NCI-H128 (cell line): ENCODE measurements around the gene UXT.

Experiments used
- DNase-seq: peaks from one replicate; lab custom pipeline; 2025; ENCODE audit not compliant: unreplicated experiment; lab: John Stamatoyannopoulos, UW

Gene UXT

DNA sequence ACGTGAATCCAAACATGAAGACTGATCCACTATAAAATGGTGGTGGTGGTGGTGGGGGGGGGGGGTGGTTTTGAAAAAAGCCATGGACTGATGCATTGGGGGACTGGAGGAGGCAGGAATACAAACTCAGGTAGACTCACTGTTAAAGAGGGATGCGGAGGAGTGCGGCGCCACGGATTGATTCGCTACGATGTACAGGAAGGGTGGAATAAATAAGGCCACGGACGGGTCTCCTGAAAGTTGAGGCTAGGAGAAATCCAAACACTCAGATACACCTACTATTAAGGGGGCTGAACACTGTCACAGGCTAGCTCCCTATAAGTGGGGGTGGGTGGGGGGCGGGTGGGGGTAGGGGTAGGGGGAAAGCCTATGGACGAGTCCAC lies 9.2 kb downstream of the UXT start:
- no peak for DNase-seq

- DNase-seq: no peak
Observed at GRCh38 chrX:47649271-47649670, 9.7 kb downstream of the UXT start.

- no peak for DNase-seq
Observed at GRCh38 chrX:47648376-47648775, 10.6 kb downstream of the UXT start.

GRCh38 chrX:47646636-47647035 lies 12.3 kb downstream of the UXT start:
- DNase-seq: no peak

DNA sequence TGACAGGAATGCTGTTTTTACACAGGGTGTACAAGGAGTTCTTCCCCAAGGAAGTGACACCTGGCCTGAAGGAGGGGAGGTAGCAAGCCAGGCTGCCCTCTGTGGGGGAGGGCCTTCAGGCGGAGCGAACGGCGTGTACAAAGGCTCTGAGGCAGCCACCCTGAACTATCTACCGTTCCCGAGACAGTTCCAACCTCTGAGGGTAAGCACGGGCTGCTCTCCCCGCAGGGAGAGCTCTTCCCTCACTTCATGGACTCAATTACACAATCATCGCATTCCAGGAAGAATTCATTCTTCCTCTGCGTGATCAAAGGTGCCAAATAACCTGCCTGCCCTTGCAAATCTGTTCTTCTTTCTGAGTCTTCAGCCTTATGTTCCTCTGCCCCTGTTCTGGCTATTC lies 13.4 kb downstream of the UXT start:
- DNase-seq: no peak

DNA sequence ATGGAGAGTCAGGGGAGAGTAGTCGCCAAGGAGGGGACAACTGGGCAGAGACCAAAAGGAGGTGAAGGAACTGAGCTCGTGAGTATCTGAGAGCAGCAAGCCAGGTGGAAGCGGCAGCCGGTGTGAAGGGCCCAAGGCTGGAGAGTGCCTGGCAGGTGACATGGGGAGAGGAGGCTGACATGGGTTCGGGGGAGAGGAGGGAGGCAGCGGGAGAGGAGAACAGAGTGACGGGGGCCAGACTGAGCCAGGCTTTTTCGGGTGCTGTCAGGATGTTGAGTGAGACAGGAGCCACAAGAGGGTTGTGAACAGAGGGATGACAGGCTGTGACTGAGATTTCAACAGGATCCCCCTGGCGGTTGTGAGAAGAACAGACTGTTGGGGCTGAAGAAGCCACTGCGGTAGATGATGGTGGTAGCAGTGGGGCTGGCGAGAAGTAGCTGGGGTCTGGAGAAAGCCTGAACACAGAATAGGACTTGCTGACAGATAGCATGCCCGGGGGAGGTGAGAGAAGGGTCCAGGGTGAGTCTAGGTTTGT lies 14.4 kb downstream of the UXT start:
- DNase-seq: no peak

DNA sequence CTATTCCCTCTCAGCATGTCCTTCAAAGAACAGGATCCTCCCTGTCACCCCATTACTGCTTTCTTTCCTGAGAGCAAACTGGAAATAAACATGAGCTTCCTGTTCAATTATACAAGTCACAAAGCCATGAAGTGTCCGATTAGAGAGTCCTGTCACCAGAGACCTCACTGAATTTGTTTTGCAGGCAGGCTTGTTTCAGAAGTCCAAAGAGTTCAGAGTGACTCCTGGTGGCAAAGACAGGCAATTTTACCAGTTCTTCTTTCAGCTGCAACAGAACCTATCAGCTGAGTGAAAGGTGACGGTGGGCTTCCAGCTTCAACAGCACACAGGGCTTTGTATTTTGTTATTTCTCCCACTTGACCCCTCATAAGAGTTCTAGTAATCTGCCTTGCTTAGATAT lies 15.1 kb downstream of the UXT start:
- peak; percentile 1 for DNase-seq

DNA sequence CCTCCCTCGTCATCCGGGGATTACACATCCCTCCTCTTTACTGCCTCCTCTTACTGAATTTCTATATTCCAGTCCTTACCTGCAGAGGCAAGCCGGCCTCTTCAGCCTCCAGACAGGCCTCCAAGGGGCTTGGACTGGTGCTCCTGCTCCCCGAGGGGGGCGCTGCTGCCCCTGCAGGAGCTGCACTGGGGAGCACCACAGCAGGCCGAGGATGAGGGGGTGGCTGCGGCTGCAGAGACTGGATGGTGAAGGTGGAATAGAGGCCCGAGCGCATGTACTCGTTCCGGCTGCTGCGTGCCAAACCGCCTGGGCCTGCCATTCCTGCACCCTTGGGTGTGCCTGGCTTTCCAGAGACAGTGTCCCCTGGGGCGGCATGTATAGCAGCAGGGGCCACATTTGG lies 20.2 kb downstream of the UXT start:
- DNase-seq: no peak

- DNase-seq: no peak
Observed at GRCh38 chrX:47637546-47638195, 21.3 kb downstream of the UXT start.

DNA sequence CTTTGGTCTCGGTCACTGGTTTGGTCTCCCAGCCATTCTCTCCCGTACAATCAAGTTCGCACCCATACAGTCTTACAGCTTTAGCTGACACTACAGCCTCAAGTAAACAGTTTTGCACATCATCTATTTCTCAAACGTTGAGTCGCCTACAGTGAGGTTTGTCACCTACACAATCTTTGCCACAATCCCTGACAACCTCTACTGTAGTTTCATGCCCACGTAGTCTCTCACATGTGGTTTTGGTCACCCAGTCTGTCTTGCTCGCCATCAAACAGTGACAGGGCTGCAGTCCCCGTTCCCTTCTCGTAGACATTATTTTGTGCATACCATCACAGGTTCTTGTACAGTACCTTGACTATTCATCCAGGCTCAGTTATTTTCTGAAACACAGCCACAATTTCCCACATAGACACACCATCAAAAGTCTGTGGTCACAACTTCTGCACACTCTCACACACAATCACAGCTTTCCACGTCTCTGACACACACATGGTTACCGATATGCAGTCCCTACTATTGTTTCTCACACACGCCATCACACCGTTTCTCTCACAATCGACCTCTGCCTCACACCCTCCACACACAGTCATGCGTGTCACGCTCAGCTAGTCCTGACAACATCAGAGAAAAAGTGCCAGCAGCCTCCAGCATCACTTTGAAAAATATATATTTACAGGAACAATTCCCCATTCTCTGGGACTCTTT lies 24.0 kb downstream of the UXT start:
- no peak for DNase-seq

- no peak for DNase-seq
Observed at GRCh38 chrX:47633689-47634590, 25.0 kb downstream of the UXT start.

DNA sequence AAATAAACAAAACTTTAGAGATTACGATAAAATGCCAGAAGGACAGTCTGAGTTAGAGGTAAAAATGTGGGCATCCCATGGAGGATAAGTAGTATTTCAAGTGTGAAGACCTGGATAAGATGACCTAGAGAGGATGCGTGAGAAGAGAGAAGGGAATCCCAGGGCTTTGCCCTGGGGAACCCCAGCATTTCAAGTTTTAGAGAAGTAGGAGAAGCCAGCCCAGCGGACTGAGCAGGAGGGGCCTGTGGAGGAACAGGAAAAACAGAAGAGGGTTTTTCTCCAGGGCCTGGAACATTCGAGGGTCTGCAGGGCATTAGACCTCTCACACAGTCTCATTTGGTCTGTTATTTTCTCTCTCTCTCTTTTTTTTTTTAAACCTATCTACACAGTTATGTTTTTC lies 26.3 kb downstream of the UXT start:
- DNase-seq: no peak

DNA sequence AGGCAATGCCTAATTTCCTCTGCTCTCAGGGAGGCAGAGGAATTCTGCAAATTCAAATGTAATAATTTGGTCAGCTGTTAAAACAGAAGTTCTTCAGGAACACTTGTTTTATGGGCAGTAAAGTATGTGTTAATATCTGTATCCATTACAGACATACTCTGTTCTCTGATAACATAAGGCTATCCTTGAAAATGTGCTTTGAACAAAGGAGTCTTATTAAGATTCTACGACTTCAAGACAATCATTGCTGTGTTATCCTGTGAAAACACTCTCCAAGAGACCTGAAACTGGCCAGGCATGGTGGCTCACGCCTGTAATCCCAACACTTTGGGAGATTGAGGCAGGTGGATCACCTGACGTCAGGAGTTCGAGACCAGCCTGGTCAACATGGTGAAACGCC lies 27.3 kb downstream of the UXT start:
- DNase-seq: no peak

DNA sequence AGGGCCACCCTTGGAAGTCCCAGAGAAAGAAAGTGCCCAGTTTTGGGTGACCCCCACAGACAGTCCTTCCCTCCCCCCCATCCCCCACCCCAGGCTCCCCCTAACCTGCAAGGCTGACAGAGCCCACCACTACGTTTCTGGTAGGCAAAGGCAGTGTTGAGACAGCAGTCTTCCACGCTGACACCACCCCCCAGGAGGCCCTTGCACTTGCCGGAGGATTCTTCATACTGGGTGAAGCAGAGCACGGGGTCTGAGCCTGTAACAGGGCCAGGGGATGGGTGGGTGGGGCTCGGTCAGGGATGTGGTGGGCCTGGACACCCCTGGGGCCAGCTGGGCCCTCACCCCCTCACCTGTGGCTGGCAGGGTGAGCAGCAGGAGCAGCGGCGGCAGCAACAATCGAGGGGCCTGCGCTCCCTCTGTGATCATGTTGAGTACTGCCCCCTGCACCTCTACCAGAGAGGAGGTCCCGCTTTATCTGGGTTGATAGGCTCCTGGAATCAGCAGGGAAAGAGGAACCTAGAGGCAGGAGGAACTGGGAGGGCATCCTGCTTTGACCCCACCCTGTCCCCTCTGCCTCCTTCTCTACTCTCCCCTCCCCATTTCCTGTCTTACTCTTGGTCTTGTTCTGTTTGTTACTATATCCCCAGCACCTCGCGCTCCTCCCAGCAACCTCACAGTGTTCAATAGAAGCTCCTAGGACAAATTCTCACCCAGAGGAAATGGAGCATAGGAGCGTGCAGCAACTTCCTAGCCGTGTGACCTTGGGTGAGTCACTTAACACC lies 29.4 kb downstream of the UXT start, which contains the start of gene CFP:
Gene CFP, minus strand, starts transcription at position 512 of the 782 bp plus-strand sequence. Its CDS starts 86 bp downstream, at position 426.
- no peak for DNase-seq

GRCh38 chrX:47628982-47629381 lies 30.0 kb downstream of the UXT start:
- no peak for DNase-seq

- DNase-seq: no peak
Observed at GRCh38 chrX:47625365-47625764, 33.6 kb downstream of the UXT start.

GRCh38 chrX:47623540-47624027 lies 35.4 kb downstream of the UXT start:
- DNase-seq: peak; percentile 70

DNA sequence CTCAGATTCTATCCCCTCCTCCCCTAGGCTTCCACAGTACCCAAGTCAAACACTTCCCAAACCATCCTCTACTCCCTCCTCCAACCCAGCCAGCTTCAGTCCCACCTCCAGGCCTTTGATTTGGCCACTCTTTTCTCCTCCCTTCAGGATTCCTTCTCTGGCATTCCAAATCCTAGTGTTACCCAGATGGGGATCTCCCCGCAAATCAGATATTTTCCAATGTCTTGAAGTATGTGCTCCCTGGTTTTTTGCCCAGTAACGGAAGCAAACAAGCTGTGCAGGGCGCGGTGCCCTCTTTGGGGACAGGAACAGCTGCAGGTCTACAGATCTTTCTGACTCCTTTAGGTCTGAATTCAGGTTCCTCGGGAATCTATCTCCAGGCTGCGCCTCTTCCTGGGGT lies 37.1 kb downstream of the UXT start:
- no peak for DNase-seq

DNA sequence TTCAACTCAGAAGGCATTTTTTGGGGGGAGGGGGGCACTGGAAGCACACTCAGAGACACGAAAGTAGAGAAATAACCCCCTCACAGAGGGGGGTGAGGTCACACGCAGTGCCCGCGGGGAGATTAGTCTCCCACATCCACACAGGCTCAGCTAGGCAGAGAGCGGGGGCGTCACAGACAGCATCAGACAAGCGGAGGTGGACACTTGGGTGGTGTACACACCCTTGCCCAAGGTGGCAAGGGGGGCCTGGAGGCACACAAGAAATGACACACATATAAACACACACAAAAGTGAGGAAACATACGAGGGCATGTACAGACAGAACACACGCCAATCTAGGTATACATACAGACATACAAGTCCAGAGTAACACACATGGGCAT lies 38.7 kb downstream of the UXT start:
- no peak for DNase-seq

DNA sequence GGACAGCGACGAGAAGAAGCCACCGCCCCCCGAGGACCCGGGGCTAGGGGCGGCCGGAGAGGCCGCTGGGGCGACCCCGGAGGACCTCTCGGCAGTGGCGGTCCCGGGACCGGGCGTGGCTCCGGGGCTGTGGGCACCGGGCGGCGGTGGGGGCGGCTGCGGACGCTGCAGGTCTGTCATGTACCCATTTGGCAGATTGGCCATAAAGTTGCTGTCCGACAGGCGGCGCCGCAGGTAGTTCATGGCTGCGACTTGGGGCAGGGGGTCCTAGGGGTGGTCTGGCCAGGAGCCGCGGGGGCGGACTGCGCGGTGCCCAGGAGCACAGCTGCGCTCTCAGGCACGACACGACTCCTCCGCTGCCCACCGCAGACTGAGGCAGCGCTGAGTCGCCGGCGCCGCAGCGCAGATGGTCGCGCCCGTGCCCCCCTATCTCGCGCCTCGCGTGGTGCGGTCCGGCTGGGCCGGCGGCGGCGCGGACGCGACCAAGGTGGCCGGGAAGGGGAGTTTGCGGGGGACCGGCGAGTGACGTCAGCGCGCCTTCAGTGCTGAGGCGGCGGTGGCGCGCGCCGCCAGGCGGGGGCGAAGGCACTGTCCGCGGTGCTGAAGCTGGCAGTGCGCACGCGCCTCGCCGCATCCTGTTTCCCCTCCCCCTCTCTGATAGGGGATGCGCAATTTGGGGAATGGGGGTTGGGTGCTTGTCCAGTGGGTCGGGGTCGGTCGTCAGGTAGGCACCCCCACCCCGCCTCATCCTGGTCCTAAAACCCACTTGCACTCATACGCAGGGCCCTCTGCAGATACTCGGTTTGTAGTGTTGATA lies 39.3 kb downstream of the UXT start, which contains the start of gene SYN1:
Gene SYN1, minus strand, starts transcription at position 372 of the 817 bp plus-strand sequence. Its CDS starts 129 bp downstream, at position 243.
- peak; percentile 53 for DNase-seq
